Glomerular visceral epithelial cell (primary cell): ENCODE results near the gene IFT43.

Experiments
- DNase-seq: peaks from one replicate; pipeline ENCODE4 v3.0.0-alpha.2; 2016; ENCODE audit errors: extremely low spot score

IFT43 gene

DNA sequence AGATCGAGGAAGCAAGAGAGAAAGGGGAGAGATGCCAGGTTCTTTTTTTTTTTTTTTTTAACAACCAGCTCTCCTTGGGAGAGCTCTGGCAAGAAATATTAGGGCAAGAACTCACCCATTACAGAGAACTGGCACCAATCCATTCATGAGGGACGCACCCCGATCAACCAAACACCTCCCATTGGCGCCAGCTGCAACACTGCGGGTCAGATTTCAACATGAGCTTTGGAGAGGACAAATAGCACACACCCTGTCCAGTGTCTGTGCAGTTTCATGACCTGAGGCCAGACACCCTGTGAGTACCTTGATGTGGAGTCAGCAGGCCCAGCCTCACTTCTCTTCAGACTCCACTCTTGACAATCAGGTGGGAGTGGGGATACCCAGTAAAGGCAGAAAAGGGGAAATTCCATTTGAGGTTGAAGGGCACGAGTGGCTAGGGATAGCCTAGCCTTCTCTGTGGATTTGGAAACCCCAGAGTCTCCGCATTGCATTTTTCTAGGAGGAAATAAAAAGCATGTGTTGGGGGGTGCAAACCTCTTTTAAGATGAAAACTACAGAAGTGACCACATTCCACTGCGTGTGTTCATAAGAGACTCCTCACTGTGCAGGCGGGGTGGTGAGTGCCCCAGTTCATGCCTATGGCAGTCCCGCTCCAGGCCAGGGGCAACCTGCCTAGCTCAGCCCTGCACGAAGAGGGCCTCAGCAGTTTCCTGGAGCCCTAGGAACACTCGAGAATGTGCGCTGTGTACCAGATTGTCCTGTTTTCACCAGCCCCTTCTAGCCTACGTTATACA, 123.7 kb downstream of the IFT43 start:
- DNase-seq, result no peak

DNA sequence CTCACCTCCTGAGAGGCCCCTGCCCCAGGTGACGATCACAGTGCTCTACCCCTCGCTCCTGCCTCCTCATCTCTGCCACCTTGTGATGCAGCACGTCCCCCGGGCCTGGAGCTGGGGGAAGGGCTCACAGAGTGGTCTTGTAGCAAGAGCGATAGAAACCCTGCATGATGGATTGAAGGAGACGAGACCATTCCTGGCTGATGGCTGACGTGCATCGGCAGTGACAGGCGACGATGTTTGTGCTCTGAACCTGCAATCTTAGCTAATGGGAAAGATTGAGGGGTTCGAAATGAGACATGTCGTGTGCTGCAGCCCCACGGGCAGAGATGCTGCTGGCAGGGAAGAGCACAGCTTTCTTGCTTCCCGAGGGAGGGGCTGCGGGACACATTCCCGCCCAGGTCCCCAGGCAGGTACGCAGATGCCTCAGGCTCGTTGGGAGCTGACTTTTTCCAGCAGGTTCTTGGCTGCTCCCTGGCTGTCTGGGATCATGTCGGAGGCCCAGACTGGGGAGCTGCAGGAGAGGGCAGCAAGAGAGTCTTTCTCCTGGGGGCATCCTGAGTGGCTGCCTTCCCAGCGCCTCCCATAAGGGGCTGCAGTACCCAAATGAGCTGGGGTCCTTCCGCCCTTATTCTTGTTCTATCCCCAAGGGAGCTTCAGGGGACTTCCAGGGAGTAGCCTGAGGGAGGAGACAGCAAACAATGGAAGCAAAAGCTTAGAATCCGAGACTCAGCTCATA, 127.5 kb downstream of the IFT43 start:
- no peak for DNase-seq

DNA sequence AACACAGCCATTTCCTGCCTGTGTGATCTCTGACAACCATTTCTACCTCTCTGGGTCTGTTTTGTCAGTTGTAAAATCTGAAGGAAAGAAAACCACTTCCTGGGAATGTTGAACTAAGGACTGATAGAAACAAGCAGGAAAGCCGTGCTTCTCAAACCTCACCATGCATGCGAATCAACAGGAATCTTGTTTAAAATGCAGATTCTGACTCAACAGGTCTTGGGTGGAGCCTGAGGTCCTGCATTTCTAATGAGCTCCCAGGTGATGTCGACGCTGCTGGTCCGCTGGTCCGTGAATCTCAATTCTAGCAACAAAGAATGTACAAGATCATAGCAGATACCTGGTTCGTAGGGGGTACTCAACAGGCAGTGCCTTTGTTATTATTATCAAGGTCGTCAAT, 128.1 kb downstream of the IFT43 start:
- DNase-seq, result no peak

DNA sequence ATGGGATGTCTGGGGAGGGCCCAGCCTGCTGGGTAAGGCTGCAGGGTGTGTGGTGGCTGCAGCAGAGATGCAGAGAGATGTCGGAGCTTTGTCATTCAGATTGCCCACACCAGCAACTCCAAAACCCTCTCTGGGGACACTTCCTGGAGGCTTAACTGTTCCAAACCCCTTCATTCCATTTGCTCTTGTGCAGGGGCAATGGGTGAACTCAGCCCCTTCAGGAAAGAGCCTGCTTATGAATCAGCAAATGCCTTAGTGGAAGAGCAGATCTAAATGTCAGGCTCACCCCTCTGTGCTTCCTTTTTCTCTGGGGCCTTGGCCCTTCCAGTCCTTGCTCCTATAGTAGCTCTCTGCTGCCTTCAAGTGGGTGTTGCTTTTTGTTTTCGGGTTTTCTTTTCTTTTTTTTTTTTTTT, 129.5 kb downstream of the IFT43 start:
- no peak for DNase-seq

DNA sequence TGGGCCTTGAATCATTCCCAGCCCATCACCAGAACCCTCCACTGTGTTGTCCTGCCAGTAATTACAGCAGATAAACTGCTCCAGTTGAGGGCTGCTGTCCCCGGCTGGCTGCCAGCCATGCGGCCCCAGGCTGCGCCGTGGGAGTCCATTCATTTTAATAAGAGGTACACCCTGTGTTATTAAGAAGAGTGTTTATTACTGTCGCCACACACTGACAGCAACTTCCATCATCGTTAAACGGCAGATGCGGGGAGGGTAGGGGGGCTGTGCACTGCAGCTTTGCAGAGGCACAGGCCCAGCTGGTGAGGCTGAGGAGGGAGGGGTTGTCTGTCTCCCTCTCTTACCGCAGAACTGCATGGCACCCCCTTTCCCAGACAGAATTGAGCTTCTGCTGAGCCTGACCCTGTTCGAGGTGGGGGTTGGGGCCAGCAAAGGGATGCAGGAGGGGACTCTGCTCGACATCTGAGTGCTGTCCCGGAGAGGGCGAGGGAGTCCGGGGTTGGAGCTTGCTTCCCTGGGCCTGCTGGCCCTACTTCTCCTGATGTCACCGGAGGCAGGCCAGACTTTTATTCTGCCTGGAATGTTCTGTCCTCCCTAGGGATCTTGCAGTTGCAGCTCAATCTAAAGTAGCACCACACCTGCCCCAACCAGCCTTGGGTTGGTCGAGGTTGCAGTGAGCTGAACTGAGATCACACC, 132.4 kb downstream of the IFT43 start:
- DNase-seq, result no peak

DNA sequence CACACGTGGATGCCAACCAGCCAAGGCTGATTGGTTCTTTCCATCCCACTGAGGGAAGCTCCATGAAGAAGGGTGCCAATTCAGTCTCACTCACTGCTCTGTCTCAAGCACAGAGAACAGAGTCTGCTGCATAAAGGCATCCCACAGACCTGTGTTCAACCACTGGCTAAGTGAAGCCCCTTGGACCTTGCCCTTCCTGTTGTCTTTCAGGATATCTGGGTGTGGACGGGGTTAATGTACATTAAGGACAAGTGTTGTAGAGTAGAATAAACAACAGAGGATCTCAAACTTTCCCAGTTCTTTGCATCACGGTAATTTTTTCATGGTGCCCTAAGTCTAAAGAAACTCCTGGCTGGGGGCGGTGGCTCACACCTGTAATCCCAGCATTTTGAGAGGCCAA, 133.0 kb downstream of the IFT43 start:
- DNase-seq, result no peak

DNA sequence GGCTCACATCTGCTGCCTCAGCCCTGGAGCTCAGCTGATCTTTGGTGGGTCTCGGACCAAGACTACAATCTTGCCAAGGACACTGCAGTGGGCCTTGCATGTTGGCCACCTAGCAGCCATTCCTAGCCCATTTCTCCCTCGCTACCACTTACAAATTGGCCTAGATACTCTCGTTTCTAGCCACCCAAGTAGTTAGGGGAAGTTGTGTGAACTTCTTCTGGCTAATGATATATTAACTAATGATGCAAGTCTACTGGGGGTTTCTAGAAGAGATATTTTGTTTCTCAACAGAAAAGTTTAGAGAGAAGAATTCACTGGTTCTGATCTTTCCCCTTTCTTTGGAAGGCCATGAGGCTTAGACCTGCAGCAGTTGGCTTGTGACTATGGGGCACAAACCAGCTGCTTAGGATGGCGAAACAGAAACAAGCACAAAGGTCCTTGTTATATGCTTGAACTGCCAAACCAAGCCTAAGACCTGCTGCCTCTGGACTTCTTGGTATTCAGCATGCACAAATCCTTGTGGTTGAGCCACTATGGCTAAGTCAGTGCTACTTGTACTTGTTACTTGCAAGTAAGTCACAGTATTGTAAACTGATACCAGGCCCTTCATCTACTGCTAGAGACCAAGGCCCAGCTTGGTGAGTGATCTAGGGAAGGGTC, 135.7 kb downstream of the IFT43 start:
- DNase-seq, result no peak

DNA sequence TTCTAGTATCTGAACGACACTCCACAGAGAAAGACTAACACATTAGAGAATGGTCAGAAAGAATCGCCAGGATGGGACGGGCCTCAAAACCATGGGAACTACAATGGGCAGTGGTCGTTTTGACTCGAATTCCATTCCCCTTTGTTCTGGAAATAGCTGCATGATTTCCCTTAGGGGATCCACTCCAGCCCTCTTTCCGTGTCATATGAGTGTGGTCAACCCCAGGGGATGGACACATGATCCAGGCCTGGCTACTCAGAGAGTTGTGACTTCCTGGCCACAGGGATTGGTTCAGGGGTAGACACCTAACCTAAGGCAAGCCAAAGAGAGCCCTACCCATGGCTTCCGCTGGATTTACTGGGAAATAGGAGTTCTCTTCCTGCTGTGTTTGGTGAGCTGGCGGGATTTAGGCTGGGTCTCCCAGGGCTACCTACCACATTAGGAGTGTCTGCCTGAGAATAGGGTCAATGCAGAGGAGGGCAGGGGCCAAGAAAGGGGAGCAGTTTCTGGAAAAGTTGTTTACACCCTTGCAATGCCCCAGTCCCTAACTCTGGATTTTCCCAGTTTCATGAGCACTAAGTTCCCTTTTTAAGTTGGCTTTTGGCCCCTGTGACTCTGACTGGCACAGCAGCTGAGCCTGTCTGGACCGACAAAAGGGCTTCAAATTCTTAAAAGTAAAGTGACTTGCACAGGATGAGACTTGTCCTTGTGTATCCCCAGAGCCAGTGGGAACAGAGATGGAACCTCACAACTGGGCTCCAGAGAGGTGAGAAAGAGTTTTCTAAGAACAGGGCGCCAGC, 138.1 kb downstream of the IFT43 start:
- DNase-seq, result no peak

DNA sequence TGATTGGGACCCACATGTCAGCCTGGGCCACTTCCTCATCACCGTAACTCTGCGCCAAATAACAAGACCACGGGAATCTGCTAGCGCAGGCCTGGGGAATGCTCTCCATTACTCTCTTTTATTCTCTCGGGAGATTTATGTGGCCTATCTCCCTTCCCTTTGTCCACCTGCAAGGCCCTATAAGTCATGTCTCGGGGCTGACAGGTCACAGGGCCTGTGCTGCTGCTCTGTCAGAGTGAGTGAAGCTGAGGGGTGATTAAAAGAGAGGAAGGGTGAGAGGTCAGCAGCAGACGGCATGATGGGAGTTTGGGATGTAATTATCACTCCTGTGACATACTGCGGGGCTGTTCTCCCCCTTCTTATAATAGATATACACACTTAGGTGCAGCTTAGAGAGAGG, 139.9 kb downstream of the IFT43 start:
- no peak for DNase-seq

DNA sequence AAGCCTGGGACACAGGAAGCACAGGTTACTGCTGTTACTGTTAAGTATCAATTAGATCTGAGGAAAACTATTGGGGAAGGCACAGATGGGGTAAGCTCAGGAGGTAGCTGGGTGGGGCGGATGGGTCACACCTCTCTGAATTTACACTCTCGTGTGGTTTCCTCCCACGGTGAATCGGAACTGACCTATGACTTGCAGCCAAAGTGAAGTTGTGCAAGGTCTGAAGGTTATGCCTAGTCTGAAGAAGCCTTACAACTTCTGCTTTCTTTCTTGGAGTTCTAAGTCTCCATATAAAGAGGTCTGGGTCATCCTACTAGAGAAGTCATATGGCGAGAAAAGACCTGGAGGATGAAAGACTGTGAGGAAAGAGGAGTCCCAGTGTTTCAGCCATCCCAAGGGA, 140.5 kb downstream of the IFT43 start:
- DNase-seq, result no peak

DNA sequence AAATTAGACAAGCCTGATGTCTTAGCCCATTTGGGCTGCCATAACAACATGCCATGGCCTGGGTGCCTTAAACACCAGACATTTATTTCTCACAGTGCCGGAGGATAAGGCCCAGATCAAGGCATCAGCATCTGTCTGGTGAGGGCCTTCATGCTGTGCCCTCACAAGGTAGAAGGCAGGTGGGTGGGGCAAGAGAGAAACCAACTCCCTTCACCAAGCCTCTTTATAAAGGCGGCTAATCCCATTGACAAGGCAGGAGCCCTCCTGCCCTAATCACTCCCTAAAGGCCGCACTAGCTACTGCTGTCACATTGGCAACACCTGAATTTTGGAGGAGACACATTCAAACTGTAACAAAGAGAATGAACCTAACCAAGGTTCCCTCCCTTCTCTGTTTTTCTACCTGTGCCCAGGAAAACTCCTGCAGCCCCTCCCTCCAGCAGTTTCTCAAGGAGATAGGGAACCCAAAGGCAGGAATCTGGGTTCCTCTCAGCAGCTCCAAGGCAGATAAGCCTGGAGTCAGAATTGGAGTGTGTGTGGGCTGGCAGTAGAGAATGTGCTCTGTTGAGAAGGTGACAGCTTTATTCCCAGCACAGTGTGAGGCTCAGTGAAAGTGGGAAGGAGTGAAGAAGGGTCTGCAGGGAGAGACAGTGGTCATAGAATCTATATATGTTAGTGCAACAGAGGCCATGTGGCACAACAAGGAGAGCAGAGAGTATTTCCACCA, 144.5 kb downstream of the IFT43 start:
- no peak for DNase-seq

DNA sequence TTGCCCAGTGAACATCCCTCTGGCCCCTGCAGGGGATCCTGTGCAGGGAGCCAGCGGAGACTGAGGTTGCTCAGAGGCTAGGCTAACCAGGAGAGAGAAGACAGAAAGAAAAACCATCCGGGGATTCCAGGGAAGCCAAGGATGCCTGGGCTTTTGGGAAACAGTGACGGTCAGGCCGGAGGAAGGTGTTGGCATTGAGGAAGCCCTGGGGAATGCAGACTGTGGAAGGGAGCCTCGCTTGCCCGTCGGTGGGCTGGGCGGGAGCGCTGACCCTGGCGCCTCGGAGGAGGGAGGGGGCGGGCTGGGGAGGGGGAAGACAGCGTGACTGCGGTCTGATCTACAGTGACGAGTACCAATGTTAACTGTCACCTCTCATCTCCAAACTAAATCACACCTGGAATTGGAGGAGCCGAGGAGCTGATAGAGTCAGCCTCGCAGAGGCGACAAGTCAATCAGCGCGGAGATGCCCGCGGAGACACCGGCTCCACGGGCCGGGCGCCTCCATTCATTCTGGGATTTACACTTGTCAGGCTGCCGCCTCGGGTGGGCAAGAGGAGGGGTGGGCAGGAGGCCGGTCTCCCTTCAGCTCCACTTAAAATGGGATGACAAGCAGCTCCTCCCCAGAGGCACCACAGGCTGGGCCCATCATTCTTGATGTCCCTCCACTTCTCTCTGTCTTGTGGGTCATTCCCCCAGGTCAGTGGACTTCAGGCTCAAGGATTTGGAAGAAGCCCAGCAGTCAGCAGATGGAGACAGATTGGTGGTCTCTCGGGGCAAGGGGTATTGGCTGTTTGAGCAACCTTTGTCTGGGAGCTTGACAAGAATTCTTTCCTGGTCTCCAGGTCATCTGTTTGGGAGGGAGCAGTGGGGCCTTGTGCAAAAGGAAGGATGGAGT, 145.8 kb downstream of the IFT43 start:
- DNase-seq, result no peak

DNA sequence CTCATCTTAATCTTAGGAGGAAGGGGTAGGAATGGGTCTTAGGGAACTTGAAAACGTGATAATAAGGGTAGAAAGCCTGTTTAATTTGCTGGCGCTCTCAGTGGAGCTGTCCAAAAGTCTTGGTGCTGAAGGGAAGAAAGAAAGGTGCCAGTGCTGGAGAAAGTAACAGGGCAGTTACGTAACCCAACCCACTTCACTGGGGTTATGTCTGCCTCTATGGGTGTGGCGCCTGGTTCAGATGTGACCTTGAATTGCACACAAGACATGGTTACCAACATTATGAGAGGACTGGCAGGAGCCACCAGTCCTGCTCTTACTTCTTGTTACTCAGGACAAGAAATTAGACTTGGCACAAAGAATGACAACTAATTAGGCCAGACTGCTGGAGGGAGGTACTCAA, 147.5 kb downstream of the IFT43 start:
- peak; percentile 6 for DNase-seq
